Measurements from ENCODE around the gene FAM221B.

FAM221B gene

DNA sequence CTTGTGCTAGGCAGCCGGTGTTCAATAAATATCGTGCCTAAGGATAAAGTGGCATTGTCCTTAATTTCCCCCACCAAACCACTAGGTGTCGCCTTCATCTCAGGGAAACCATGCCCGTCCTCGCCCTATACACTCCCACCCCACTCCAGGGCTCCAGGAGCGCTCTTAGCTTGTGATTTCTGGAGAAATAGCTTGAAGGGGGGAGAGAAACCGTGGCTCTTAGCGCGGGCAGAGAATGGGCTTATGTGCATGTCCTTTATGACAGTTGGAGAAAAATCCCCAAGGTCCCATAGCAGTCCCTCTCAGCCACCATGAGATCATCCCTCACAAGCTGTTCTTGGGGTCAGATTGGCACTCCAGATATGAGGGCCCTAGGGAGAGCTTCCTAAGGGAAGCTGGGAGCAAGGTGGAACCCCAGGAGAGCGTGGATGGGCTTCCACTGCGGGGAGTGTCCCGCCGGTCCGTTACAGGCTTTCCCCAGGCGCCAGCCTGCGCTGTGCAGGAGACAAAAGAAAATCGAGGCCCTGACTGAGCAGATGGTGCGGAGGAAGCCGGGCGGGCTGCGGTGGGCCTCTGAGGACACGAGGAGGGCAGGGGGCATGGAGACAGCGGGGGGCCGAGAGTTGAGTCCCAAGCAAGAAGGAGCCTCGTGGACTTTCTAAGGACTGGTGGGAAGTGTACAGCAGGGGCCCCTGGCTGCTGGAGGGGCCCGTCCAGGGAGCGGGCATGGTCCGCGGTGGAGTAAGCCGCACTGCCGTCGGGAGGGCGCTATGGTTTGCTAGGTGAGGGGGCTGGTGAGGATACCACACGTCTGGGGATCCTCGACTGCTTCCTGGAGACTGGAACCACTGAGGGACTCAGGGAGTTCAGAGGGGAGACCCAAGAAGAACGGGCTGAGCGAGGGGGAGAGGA, 37.9 kb downstream of the FAM221B start:
- peak; percentile 49 to 50 for DNase-seq

DNA sequence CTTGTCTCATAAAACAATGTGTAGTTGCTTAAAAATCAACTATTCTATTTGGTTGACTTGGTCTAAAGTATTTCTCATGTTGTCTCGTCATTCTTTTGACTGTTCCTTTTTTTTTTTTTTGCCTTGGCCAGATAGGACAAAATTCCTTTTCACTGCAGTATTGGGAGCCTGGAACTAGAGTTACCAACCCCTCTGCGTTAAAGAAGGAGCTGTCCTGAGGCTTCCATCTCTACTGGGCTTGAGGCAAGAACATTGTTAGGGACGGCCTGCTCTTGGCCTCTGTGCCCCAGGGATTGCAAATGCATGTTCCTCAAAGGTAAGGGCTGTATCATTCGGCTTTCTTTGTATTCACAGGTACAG, 38.5 kb downstream of the FAM221B start:
- no peak for DNase-seq

- DNase-seq, result no peak
Measured at GRCh38 chr9:35789541-35789940, 39.0 kb downstream of the FAM221B start.

DNA sequence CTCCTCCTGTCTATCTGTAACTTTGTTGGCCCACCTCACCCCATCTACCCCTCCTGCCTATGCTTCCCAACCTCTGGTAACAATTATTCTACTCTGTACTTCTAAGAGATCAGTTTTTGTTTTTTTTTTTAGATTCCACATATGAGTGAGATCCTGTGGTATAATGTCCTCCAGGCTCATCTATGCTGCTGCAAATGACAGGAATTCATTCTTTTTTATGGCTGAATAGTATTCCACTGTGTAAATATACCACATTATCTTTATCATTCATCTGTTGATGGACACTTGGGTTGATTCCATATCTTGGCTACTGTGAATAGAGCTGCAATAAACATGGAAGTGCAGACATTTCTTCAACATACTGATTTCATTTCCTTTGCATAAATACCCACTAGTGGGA, 45.1 kb downstream of the FAM221B start:
- no peak for DNase-seq

GRCh38 chr9:35781066-35781465, 47.5 kb downstream of the FAM221B start:
- no peak for DNase-seq

DNA sequence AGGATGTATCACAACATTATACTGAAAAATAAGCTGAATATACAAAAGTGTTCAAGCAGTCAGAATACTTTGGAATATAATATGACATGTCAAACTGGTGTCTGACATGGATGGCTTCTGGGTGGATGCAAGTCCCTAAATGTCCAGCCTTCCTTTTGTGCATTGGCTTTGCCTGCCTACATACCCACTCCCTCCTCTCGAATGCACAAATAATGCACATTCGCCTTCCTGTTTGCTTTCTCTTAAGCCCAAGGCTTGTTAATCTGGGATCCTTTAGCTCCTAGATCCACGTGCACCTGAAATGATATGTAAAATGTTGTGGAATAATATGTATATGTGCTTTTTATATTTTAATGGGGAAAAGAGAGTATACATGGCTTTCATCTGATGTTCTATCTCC, 50.0 kb downstream of the FAM221B start:
- no peak for DNase-seq

- DNase-seq, result no peak
Measured at GRCh38 chr9:35776018-35776417, 52.5 kb downstream of the FAM221B start.

- DNase-seq, result no peak
Measured at GRCh38 chr9:35774907-35775635, 53.5 kb downstream of the FAM221B start.

GRCh38 chr9:35771943-35772342, 56.6 kb downstream of the FAM221B start:
- no peak for DNase-seq

- DNase-seq, result no peak
Measured at GRCh38 chr9:35771534-35771933, 57.0 kb downstream of the FAM221B start.

DNA sequence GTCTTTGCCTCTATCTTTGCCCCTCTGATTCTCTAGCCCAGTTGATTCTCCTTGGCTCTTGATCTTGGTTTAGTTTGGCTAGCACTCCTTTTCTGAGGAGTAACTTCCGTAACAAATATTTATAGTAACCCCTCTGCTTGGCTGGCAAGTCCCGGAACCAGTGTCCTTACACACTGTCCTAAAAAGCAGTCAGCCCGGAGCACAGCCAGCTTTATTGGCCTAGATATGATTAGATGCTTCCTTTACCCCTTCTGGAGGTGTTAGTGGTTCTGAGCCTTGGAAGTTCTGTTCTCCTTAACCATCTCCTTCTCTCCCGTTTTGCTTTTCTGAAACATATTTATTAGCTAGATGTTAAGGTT, 57.5 kb downstream of the FAM221B start:
- DNase-seq, result no peak

- no peak for DNase-seq
Measured at GRCh38 chr9:35769763-35770162, 58.8 kb downstream of the FAM221B start.

GRCh38 chr9:35767458-35767857, 61.1 kb downstream of the FAM221B start:
- no peak for DNase-seq

GRCh38 chr9:35766997-35767396, 61.5 kb downstream of the FAM221B start:
- no peak for DNase-seq

Data from stimulated activated CD4-positive, alpha-beta T cell treated with anti-CD3 and anti-CD28 coated beads, Interleukin-2, amount 100 ng/mL, for 48 hours (primary cell).